ENCODE data around the gene CLEC2A.
"Not testable (repeated sequence)": the region's sequence is repeated elsewhere in the genome, so short reads cannot be mapped to it uniquely, and the experiment has no call there.

CLEC2A gene

GRCh38 chr12:9881246-9881645, 50.9 kb downstream of the CLEC2A start, which contains the start of gene KLRF2:
TSS of gene KLRF2 (plus strand) at chr12:9881489. CDS start at chr12:9881596, 107 bp downstream.
- DNase-seq (ENCODE audit: low read depth in 2 of 2), result no peak

GRCh38 chr12:9880532-9881078, 51.6 kb downstream of the CLEC2A start:
- DNase-seq (ENCODE audit: low read depth in 2 of 2), result no peak

GRCh38 chr12:9876120-9876519, 56.0 kb downstream of the CLEC2A start:
- not testable (repeated sequence) for DNase-seq (ENCODE audit: low read depth in 2 of 2)

DNA sequence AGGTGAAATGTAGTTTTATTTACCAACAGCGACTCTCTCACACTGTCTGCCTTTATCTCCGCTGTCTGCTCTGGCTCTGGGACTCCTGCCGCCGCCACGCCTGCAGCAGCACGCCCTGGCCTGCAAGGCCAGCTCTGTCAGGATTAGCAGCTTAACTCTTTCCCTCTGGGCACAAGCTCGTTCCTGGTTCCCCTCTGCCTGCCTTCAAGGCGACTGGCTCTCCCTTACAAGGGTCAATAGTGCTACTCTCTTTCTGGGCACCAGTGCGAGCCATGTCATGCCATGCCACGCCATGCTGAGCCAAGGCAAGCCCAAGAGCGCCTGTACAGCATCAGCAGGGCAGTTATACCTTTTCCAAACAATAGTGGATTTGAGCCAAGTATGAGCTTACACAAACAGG, 59.4 kb downstream of the CLEC2A start:
- DNase-seq (ENCODE audit: low read depth in 2 of 2), result no peak

GRCh38 chr12:9872162-9872561, 60.0 kb downstream of the CLEC2A start:
- DNase-seq (ENCODE audit: low read depth in 2 of 2), result no peak

DNA sequence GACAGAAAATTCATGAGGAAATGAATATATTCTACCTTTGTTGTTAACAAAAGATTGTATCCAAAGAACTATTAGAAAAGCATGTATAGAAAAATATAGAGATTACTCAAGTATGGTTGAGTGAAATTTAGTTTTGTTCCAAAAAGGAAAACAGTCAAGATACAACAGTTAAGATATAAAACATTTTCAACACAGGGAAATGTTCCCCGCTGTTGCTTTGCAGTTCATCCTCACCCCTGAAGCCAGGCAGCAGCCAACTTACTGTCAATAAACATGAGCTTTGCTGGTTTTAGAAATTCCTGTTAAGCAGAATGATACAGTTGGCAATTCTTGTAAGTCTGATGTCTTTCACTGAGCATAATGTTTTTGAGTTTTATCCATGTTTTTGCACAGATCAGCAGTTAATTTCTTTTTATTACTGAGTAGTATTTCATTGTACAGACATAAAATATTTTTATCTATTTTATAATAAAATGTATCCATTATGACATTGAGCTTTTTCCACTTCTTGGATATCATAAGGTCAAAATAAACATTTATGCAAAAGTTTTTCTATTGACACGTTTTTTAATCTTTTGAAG, 61.8 kb downstream of the CLEC2A start:
- no peak for DNase-seq (ENCODE audit: low read depth in 2 of 2)

DNA sequence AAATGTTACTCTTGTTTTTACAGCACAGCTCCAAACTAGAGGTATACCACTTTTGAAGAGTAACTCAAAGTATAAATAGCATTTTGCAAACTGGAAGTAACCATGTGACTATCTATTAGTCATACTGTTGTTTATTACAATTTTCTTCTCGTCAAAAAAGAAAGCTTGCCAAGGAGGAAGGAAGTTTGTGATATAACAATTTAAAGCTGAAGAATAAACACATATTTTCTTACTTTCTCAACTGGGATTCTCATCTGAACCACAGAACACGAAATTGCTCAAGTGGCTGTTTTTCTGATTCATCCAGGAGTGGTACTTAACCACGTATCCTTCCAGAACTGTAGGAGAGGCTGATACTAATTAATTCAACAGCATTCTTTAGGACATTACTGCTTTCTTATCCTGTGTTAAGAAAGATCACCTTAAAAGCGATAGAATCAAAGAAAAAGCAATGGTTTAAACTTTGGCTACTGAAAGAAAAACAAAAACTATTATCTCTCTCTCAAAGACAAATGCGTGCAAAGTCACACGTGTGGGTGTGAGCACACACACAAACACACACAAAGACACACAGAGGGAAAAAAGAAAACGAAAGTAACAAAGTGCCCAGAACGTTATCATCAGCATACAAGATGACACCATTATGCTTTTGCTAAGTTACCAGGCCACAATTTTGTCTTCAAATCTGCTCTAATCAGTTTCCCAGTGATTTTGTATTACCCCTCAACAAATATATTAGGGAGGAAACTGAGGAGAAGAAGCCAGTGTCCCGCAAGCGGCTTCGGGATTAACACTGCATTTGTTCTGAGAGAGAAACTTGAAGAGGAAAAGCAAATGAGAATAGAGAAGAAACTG, 62.6 kb downstream of the CLEC2A start, which contains the start of gene CLEC2B:
CLEC2B (minus strand) TSS at position 48 of the 855 bp plus-strand sequence.
- DNase-seq (ENCODE audit: low read depth in 2 of 2), result peak; percentile 76 to 80

DNA sequence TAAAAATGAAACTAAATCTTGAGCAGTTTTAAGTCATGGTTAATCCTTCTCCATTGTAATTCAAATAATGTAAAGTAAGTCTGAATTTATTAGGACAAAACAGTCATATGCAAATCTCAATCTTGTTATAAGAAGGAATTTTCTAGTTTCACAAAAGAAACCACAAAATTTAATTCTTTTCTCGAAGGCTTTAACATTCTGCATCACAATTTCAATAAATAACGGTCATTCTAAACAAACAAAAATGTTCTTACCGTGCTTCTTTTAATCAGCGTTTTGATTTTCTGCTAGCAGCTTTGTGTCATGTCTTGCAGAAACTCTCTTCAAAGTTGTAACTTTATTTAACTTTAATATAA, 63.2 kb downstream of the CLEC2A start:
- DNase-seq (ENCODE audit: low read depth in 2 of 2), result no peak

GRCh38 chr12:9868311-9868801, 63.8 kb downstream of the CLEC2A start:
- DNase-seq (ENCODE audit: low read depth in 2 of 2), result no peak

DNA sequence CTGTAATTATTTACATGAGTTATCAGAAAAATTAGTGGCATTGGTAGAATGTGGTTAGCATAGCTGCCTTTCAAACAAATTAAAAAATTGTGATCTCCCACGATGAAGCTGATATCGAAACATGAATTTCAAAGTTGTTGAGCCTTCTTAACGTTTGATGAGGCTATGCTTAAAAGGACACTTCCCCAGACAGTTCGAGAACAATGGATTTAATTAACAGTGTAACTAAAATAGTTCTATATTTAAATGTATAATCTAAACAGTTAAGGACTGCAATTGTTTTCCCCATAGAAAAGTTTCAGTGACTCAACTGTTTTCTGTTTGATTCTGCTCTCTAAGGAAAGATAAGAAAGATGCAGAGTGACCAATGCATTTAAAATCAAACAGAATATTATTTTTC, 64.6 kb downstream of the CLEC2A start:
- no peak for DNase-seq (ENCODE audit: low read depth in 2 of 2)

GRCh38 chr12:9866860-9867269, 65.3 kb downstream of the CLEC2A start:
- DNase-seq (ENCODE audit: low read depth in 2 of 2), result no peak

DNA sequence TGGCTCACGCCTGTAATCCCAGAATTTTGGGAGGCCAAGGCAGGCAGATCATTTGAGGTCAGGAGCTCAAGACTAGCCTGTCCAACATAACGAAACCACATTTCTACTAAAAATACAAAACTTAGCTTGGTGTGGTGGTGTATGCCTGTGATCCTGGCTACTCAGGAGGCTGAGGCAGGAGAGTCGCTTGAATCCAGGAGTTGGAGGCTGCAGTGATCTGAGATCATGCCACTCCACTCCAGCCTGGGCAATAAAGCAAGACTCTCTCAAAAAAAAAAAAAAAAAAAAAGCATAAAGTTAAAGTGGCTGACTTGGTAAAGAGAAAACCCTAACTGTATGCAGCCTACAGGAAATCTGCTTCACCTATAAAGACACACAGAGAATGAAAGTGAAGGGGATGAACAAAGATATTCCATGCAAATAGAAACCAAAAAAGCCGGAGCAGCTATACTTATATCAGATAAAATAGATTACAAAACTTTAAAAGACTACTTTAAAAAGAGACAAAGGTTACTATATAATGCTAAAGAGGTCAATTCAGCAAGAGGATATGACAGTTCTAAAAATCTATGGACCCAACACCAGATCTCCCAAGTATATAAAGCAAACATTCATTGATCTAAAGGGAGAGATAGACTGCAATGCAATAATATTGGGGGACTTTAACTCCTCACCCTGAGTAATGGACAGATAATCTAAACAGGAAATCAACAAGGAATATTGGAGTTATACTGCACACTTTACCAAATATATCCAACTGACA, 67.1 kb downstream of the CLEC2A start:
- no peak for DNase-seq (ENCODE audit: low read depth in 2 of 2)
